Measurements from ENCODE around the gene ANKS6.

DNA sequence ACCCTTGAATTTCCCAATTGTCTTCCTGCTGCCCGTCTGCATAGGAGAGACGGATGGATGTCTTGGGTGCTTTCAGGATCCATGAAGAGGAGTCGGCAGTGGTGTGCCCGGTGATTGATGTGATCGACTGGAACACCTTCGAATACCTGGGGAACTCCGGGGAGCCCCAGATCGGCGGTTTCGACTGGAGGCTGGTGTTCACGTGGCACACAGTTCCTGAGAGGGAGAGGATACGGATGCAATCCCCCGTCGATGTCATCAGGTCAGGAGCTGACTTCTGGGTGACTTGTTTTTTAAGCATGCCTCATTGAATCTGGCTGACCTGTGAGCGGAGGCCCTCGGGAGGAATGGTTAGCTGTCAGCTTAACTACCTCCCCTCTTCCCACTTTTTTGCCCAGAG lies 35.3 kb upstream of the ANKS6 start:
- TF ChIP-seq SIN3A (IDR thresholded peaks at IDR 0.05; ENCODE audit: borderline replicate concordance, insufficient read depth, low read length) (no peak), TAF1 (IDR thresholded peaks at IDR 0.05; ENCODE audit: borderline replicate concordance, insufficient read depth, low read length) (no peak)
